ENCODE measurements around the gene SMCP. TPM values are rescaled to one million over a fixed set of nuclear protein-coding genes. Genes with fewer than 3 reads are reported as not detected.

SMCP gene
- total RNA-seq, 2 experiments from 2014 or later = not detected

DNA sequence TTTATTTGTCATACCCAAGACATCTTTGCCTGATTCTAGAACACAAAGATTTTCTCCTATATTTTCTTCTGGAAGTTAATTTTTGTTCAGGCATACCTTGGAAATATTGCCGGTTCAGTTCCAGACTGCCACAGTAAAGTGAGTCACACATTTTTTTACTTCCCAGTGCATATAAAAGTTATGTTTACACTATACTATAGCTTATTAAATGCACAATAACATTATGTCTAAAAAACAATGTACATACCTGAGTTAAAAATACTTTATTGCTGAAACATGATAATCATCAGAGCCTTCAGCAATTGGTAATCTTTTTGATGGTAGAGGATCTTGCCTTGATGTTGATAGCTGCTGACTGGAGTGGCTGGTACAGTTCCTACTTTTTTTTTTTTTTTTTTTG is 10.0 kb downstream of the SMCP start:
- ChIA-PET CTCF (interaction anchor here (1.2 to 1.3 kb wide), 2 partner anchors 18 to 20 kb away, joined by 4 read pairs; no protein-coding TSS in a partner anchor), POLR2A (no interaction called here)
- DNase-seq (no peak), ATAC-seq (no peak)
- TF ChIP-seq CTCF (IDR thresholded peaks at IDR 0.05) = no peak
- H3K9me3 Mint-ChIP-seq = no peaks in the 10 kb centered on the region
- H3K4me3 Mint-ChIP-seq = no peak overlapping the region
- no peaks in the 10 kb centered on the region for H3K4me1 Mint-ChIP-seq (ENCODE audit: low read depth)
- no peak overlapping the region for H3K27ac Mint-ChIP-seq
- H3K36me3 Mint-ChIP-seq (ENCODE audit: low read depth) = no peaks in the 10 kb centered on the region
- peaks cover 13% of the 10 kb centered on the region for H3K27me3 Mint-ChIP-seq
- intact Hi-C loops (cut with micrococcal nuclease) = no loop called here

DNA sequence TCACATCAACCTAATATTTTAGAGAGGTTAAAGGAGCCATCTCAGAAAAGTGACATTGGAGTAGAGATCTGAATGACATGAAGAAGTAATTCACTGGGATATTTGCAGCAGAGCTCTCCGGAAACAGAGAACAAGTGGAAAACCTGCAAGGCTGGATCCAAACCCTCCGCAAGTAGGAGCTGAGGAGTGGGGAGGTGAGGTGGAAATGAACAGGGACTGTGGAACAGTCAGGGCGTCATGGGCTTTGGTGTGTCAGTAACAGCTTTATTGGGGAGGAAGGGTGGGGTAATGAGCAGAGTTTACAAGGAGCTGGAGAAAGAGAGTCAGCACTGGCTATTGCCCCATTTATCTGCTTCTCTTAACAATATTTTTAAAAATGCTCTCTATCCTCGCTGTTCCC is 20.9 kb downstream of the SMCP start:
- Mint-ChIP-seq H3K27ac (no peak overlapping the region), H3K27me3 (peaks cover 32% of the 10 kb centered on the region), H3K4me1 (ENCODE audit: low read depth) (no peaks in the 10 kb centered on the region), H3K36me3 (ENCODE audit: low read depth) (no peaks in the 10 kb centered on the region), H3K9me3 (no peaks in the 10 kb centered on the region), H3K4me3 (no peak overlapping the region)
- intact Hi-C loops (cut with micrococcal nuclease) = no loop called here
- DNase-seq (no peak), ATAC-seq (no peak)
- TF ChIP-seq CTCF (IDR thresholded peaks at IDR 0.05) = no peak
- ChIA-PET CTCF (no interaction called here), POLR2A (no interaction called here)

DNA sequence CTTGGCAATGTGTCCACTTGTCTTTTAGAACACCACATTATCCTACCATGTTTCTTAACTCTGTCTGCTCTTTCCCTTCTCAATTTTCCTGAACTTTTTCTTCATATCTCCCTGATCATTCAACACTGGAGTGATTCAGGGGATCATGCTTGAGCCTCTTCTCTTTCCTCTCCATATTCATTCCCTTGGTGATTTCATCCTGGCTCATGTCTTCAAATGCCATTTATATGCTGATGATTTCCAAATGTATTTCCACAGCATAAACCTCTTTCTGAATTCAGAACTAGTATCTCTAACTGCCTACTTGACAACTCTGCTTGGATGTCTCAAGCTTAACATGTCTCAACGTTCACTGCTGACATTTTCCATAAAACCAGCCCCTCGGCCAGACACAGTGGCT is 21.8 kb downstream of the SMCP start:
- Mint-ChIP-seq H3K4me3 (no peak overlapping the region), H3K27ac (no peak overlapping the region), H3K27me3 (peaks cover 27% of the 10 kb centered on the region), H3K9me3 (no peaks in the 10 kb centered on the region), H3K36me3 (ENCODE audit: low read depth) (no peaks in the 10 kb centered on the region), H3K4me1 (ENCODE audit: low read depth) (no peaks in the 10 kb centered on the region)
- TF ChIP-seq CTCF (IDR thresholded peaks at IDR 0.05) = no peak
- intact Hi-C loops (cut with micrococcal nuclease) = no loop called here
- POLR2A ChIA-PET = no interaction called here
- CTCF ChIA-PET = no interaction called here
- no peak for DNase-seq
- ATAC-seq = no peak

GRCh38 chr1:152901631-152902030 is 23.5 kb downstream of the SMCP start:
- ATAC-seq (no peak), DNase-seq (no peak)
- Mint-ChIP-seq H3K27me3 (peaks cover 20% of the 10 kb centered on the region), H3K36me3 (ENCODE audit: low read depth) (no peaks in the 10 kb centered on the region), H3K4me1 (ENCODE audit: low read depth) (no peaks in the 10 kb centered on the region), H3K4me3 (no peak overlapping the region), H3K9me3 (no peaks in the 10 kb centered on the region), H3K27ac (no peak overlapping the region)
- intact Hi-C loops (cut with micrococcal nuclease) = no loop called here
- ChIA-PET POLR2A (interaction anchor here (0.6 kb wide), 1 partner anchor 48 kb away, joined by 3 read pairs; no protein-coding TSS in a partner anchor), CTCF (no interaction called here)
- no peak for TF ChIP-seq CTCF (IDR thresholded peaks at IDR 0.05)

- Mint-ChIP-seq H3K27ac (no peak overlapping the region), H3K36me3 (ENCODE audit: low read depth) (no peaks in the 10 kb centered on the region), H3K27me3 (peaks cover 20% of the 10 kb centered on the region), H3K9me3 (no peaks in the 10 kb centered on the region), H3K4me1 (ENCODE audit: low read depth) (peaks cover under 1% of the 10 kb centered on the region), H3K4me3 (no peak overlapping the region)
- POLR2A ChIA-PET = no interaction called here
- intact Hi-C loops (cut with micrococcal nuclease) = no loop called here
- no peak for TF ChIP-seq CTCF (IDR thresholded peaks at IDR 0.05)
- CTCF ChIA-PET = no interaction called here
- ATAC-seq (no peak), DNase-seq (no peak)
Measured at GRCh38 chr1:152902636-152903035, 24.5 kb downstream of the SMCP start.

Data from activated CD8-positive, alpha-beta T cell treated with anti-CD3 and anti-CD28 coated beads for 36 hours (primary cell).